HepG2 (cell line): ENCODE measurements around the gene RIMS3.

ENCODE experiments used
- ATF2 ChIP-seq: sonication (generic); formaldehyde crosslinking; IDR thresholded peaks from 2 replicates; pipeline ENCODE4 v1.4.0; 2020; ENCODE audit warnings: missing genetic modification reagents
- ATF7 ChIP-seq, 2 experiments: fragments of 450-650 bp in 1 of 2; sonication (generic) in 1 of 2; formaldehyde crosslinking in 1 of 2; IDR thresholded peaks; 2 replicates each; pipeline versions ENCODE4 v1.4.0 to v1.6.1; 2016 to 2020; ENCODE audit warnings: antibody characterized with exemption in 1 of 2, mild to moderate bottlenecking in 1 of 2, missing genetic modification reagents in 1 of 2
- CTCF ChIP-seq: sonication (generic); formaldehyde crosslinking; IDR thresholded peaks from 2 replicates; pipeline ENCODE4 v1.5.0; 2020; ENCODE audit warnings: mild to moderate bottlenecking, missing genetic modification reagents, moderate library complexity
- EZH2 ChIP-seq: conservative IDR thresholded peaks from 2 replicates; pipeline ENCODE4 v1.6.1; 2012; ENCODE audit warnings: mild to moderate bottlenecking, low read depth, low read length, moderate library complexity
- ISX ChIP-seq: sonication (generic); formaldehyde crosslinking; conservative IDR thresholded peaks from 2 replicates; pipeline ENCODE4 v1.5.0; 2020; ENCODE audit warnings: missing genetic modification reagents
- PATZ1 ChIP-seq: sonication (generic); formaldehyde crosslinking; IDR thresholded peaks from 2 replicates; pipeline ENCODE4 v1.4.0; 2020; ENCODE audit warnings: missing genetic modification reagents
- TAF1 ChIP-seq: sonication (generic); formaldehyde crosslinking; IDR thresholded peaks from 2 replicates; pipeline ENCODE4 v1.4.0; 2020; ENCODE audit warnings: missing genetic modification reagents
- TGIF2 ChIP-seq: IDR thresholded peaks from 2 replicates; pipeline ENCODE4 v1.6.1; 2016; ENCODE audit warnings: control low read depth, missing compliant biosample characterization
- ZBTB14 ChIP-seq: sonication (generic); formaldehyde crosslinking; IDR thresholded peaks from 2 replicates; pipeline ENCODE4 v1.4.0; 2020; ENCODE audit warnings: missing genetic modification reagents
- ZNF143 ChIP-seq: sonication (generic); formaldehyde crosslinking; IDR thresholded peaks from 2 replicates; pipeline ENCODE4 v1.4.0; 2020; ENCODE audit warnings: missing genetic modification reagents
- ZNF781 ChIP-seq: sonication (generic); formaldehyde crosslinking; IDR thresholded peaks from 2 replicates; pipeline ENCODE4 v1.5.1; 2020; ENCODE audit warnings: borderline replicate concordance, mild to moderate bottlenecking, missing genetic modification reagents; ENCODE audit errors: not compliant biosample characterization

GRCh38 chr1:40634901-40635655 lies 30.4 kb downstream of the RIMS3 start:
- TF ChIP-seq EZH2, result no peak
- TF ChIP-seq CTCF (CRISPR knock-in tag), result no peak
- TF ChIP-seq ZNF781, result no peak
- no peak for TF ChIP-seq ATF2 (CRISPR knock-in tag)
- no peak for TF ChIP-seq ATF7 (IDR thresholded peaks at IDR 0.05)
- TF ChIP-seq ATF7 (CRISPR knock-in tag; IDR thresholded peaks at IDR 0.05), result no peak
- no peak for TF ChIP-seq ZBTB14 (CRISPR knock-in tag)
- TF ChIP-seq TGIF2 (CRISPR knock-in tag), result no peak
- TF ChIP-seq PATZ1 (CRISPR knock-in tag), result no peak
- no peak for TF ChIP-seq ISX (CRISPR knock-in tag)
- no peak for TF ChIP-seq TAF1
- no peak for TF ChIP-seq ZNF143 (CRISPR knock-in tag)
